K562 (cell line): Measurements from ENCODE around the gene PIK3CA. TPM values are rescaled to one million over a fixed set of nuclear protein-coding genes. Genes with fewer than 3 reads are reported as not detected.

Experiments
- ATAC-seq: fragments of 200-7000 bp; cut with Tn5 transposase; 3 replicates; pipeline ENCODE4 v1.9.1; 2020; ENCODE audit warnings: moderate library complexity
- BruUV-seq: library from RNA; stranded (reverse); fragments of 400-500 nt; replicated peaks from 2 replicates; lab custom pipeline; 2021; lab: Mats Ljungman, UMichigan
- CTCF ChIA-PET: fragments of 300-600 bp; formaldehyde crosslinking; extraction: SDS; loops from one replicate; lab custom pipeline; 2021; ENCODE audit warnings: low intra/inter-chr PET ratio; lab: Yijun Ruan, JAX
- POLR2A ChIA-PET: fragments of 300-600, 350-650 bp; sonication (Branson Sonifier 250); formaldehyde crosslinking; extraction: SDS; loops from one replicate; lab custom pipeline; 2021; ENCODE audit warnings: antibody characterized with exemption, inconsistent platforms; lab: Yijun Ruan, JAX
- DNase-seq, 4 experiments: peaks; one replicate each; pipeline versions ENCODE4 v3.0.0 to v3.0.0-alpha.2; 2011 to 2018; ENCODE audit warnings: low spot score in 3 of 4, mixed read lengths in 3 of 4; ENCODE audit errors: extremely low read depth in 1 of 4
- FAIRE-seq: peaks from 2 replicates; lab custom pipeline; 2011; peaks lifted over from hg19 to GRCh38; lab: Jason Lieb, UNC
- H2AFZ ChIP-seq: 2 replicates; pipeline ENCODE4 v1.6.0; 2011; ENCODE audit warnings: low read depth, low read length, control low read depth, inconsistent platforms
- H3K27ac ChIP-seq: fragments of 200-600 bp; 3 replicates; pipeline ENCODE4 v1.8.0; 2011; ENCODE audit warnings: low read depth, mild to moderate bottlenecking, control low read depth, inconsistent platforms, low read length, moderate library complexity, mixed read lengths; ENCODE audit errors: extremely low read depth
- H3K27me3 ChIP-seq, 2 experiments: fragments of 300-600 bp in 1 of 2; 2 replicates in 1 of 2; 3 replicates in 1 of 2; pipeline versions ENCODE4 v1.6.0 to v1.8.0; 2011; ENCODE audit warnings: inconsistent platforms in 2 of 2, low read length in 2 of 2, mild to moderate bottlenecking in 1 of 2, mixed read lengths in 1 of 2, moderate library complexity in 1 of 2; ENCODE audit not compliant: control insufficient read depth in 2 of 2, insufficient read depth in 2 of 2
- H3K36me3 ChIP-seq: fragments of 300-600 bp; 3 replicates; pipeline ENCODE4 v1.8.0; 2011; ENCODE audit warnings: mild to moderate bottlenecking, low read length, inconsistent platforms; ENCODE audit not compliant: control insufficient read depth, insufficient read depth
- H3K4me1 ChIP-seq, 2 experiments: fragments of 200-600 bp in 1 of 2; replicated peaks in 1 of 2; 2 replicates in 1 of 2; 3 replicates in 1 of 2; pipeline versions ENCODE4 v1.5.1 to v1.8.0; 2011; ENCODE audit warnings: inconsistent platforms in 2 of 2, low read length in 2 of 2, mild to moderate bottlenecking in 1 of 2, mixed read lengths in 1 of 2, moderate library complexity in 1 of 2; ENCODE audit not compliant: control insufficient read depth in 2 of 2, insufficient read depth in 2 of 2
- H3K4me2 ChIP-seq: 2 replicates; pipeline ENCODE4 v1.6.1; 2011; ENCODE audit warnings: low read length, control low read depth, inconsistent platforms, mixed read lengths; ENCODE audit not compliant: insufficient read depth
- H3K4me3 ChIP-seq: fragments of 200-600 bp; sonication (generic), shearing (Covaris generic); 2 replicates; pipeline ENCODE4 v1.5.1; 2016; ENCODE audit warnings: control low read depth, inconsistent platforms
- H3K79me2 ChIP-seq: fragments of 200-600 bp; 3 replicates; pipeline ENCODE4 v1.8.0; 2011; ENCODE audit warnings: low read length, inconsistent platforms; ENCODE audit not compliant: control insufficient read depth, insufficient read depth
- H3K9ac ChIP-seq, 2 experiments: 2 replicates each; pipeline versions ENCODE4 v1.6.0 to v1.6.1; 2011; ENCODE audit warnings: low read depth in 2 of 2, low read length in 2 of 2, control low read depth in 1 of 2, inconsistent platforms in 1 of 2, mild to moderate bottlenecking in 1 of 2, mixed read lengths in 1 of 2; ENCODE audit not compliant: insufficient read depth in 1 of 2
- H3K9me1 ChIP-seq: one replicate; pipeline ENCODE4 v1.6.0; 2011; ENCODE audit warnings: inconsistent platforms, mild to moderate bottlenecking, low read length, moderate library complexity; ENCODE audit not compliant: control insufficient read depth, insufficient read depth
- H3K9me3 ChIP-seq: replicated peaks from 2 replicates; pipeline ENCODE4 v1.5.1; 2011; ENCODE audit warnings: low read depth, low read length, inconsistent platforms; ENCODE audit not compliant: control insufficient read depth, insufficient read depth
- H4K20me1 ChIP-seq: replicated peaks from 2 replicates; pipeline ENCODE4 v1.6.1; 2011; ENCODE audit warnings: low read length, inconsistent platforms, mixed read lengths; ENCODE audit not compliant: control insufficient read depth, insufficient read depth
- C11orf30 ChIP-seq: fragments of 450-650 bp; IDR thresholded peaks from 2 replicates; pipeline ENCODE4 v1.6.1; 2016; ENCODE audit warnings: low read depth, mild to moderate bottlenecking
- CHD2 ChIP-seq: IDR thresholded peaks from 2 replicates; pipeline ENCODE4 v1.6.1; 2011; ENCODE audit warnings: low read depth, low read length
- FOXM1 ChIP-seq, 2 experiments: fragments of 450-650 bp in 1 of 2; sonication (generic) in 1 of 2; formaldehyde crosslinking in 1 of 2; IDR thresholded peaks; 2 replicates each; pipeline versions ENCODE4 v1.6.1 to v1.9.0; 2017 to 2022; ENCODE audit warnings: low read depth in 2 of 2, mild to moderate bottlenecking in 2 of 2, missing genetic modification reagents in 1 of 2, moderate library complexity in 1 of 2
- RCOR1 ChIP-seq, 2 experiments: IDR thresholded peaks; 2 replicates each; pipeline ENCODE4 v1.6.1; 2012; ENCODE audit warnings: low read depth in 2 of 2, low read length in 2 of 2, borderline replicate concordance in 1 of 2, improper control_type of control experiment in 1 of 2
- ZNF76 ChIP-seq: fragments of 250-450 bp; sonication (Bioruptor Pico); IDR thresholded peaks from 2 replicates; pipeline ENCODE4 v1.4.0; 2020; ENCODE audit warnings: mild to moderate bottlenecking, moderate library complexity, borderline replicate concordance
- ZZZ3 ChIP-seq: fragments of 450-650 bp; IDR thresholded peaks from 2 replicates; pipeline ENCODE4 v1.6.1; 2016; ENCODE audit warnings: antibody characterized with exemption, mild to moderate bottlenecking, moderate library complexity
- in situ Hi-C: fragments of 300-500 bp; cut with MboI; formaldehyde crosslinking; loops from 4 replicates; pipeline ENCODE4 v1.15.0; 2018; ENCODE audit warnings: inconsistent platforms, mixed read lengths
- intact Hi-C: fragments of 100-400 bp; cut with micrococcal nuclease; formaldehyde crosslinking; loops from 2 replicates; pipeline ENCODE4 v1.14.2; 2022
- polyA plus RNA-seq, 8 experiments: library from polyadenylated mRNA; depleted of rRNA in 4 of 8; stranded (reverse) in 5 of 8; unstranded in 3 of 8; fragments of >200 nt; fragmentation: Nextera tagmentation in 2 of 8; fragmentation: Illumina TruSeq in 1 of 8; extraction: Ambion mirVana in 2 of 8; extraction: Trizol in 1 of 8; gene quantifications; 2 replicates each; pipeline versions ENCODE4 v1.2.1 to v1.2.3, GENCODE V29; 2011 to 2014; ENCODE audit warnings: inconsistent platforms in 1 of 8, missing spikeins in 1 of 8
- total RNA-seq, 7 experiments: library from RNA; depleted of rRNA in 6 of 7; stranded (reverse); fragments of >200 nt in 6 of 7; fragmentation: Illumina TruSeq in 2 of 7; extraction: Trizol in 2 of 7; gene quantifications; 2 replicates each; pipeline versions ENCODE4 v1.2.1 to v1.2.3, GENCODE V29; 2011 to 2021; ENCODE audit warnings: low replicate concordance in 1 of 7
- TF ChIP-seq, protein P1 (sequence below): sonication (generic); formaldehyde crosslinking; IDR thresholded peaks from 2 replicates; pipeline ENCODE4 v1.8.1; 2023; ENCODE audit warnings: mild to moderate bottlenecking, missing genetic modification reagents, moderate library complexity
- TF ChIP-seq, protein P2 (sequence below): fragments of 200-800 bp; sonication (Bioruptor generic); IDR thresholded peaks from 2 replicates; pipeline ENCODE4 v1.6.1; 2016; ENCODE audit warnings: missing genetic modification characterization, missing compliant biosample characterization
- TF ChIP-seq, protein P3 (sequence below): sonication (generic); formaldehyde crosslinking; IDR thresholded peaks from 2 replicates; pipeline ENCODE4 v1.8.0; 2022; ENCODE audit warnings: mild to moderate bottlenecking, missing genetic modification reagents
- TF ChIP-seq, protein P4 (sequence below): fragments of 450-650 bp; IDR thresholded peaks from 2 replicates; pipeline ENCODE4 v1.6.1; 2016; ENCODE audit warnings: antibody characterized with exemption
- TF ChIP-seq, protein P5 (sequence below): fragments of 450-650 bp; formaldehyde crosslinking; IDR thresholded peaks from 2 replicates; pipeline ENCODE4 v1.4.0; 2020; ENCODE audit warnings: mild to moderate bottlenecking, moderate library complexity

Gene PIK3CA
- total and polyA plus RNA-seq, 9 of the 15 experiments (the other 6 are each of a cell fraction or from before 2014, with no cell fraction given) = 3.8 to 19.4 (median 10.8) TPM

DNA sequence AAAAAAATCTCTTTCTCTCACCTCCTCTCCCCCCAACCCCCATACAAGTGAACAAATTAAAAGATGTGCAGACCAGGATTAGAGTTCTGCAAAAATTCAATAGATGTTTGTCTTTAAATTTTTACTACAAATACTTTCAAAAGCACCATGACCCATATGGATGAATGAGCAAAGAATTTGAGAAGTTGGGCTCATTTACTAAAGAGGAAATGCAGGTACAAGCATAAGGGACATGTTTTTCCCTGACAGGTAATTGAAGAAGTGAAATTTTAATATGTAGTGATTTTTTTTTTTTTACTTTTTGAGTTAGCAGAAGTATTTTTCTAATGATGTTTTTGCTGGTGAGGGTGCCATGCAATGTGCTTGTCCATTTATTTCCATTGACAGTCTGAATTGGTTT, 15.3 kb downstream of the PIK3CA start:
- in situ Hi-C loops = no loop called here
- Histone ChIP-seq H3K9me1 (no peaks in the 10 kb centered on the region), H3K4me3 (no peak overlapping the region), H4K20me1 (peaks cover 5% of the 10 kb centered on the region; the same call in 1 of the 2 replicates), H3K9me3 (no peaks in the 10 kb centered on the region), H3K27me3 (no peaks in the 10 kb centered on the region), H3K4me2 (no peak overlapping the region), H3K36me3 (peaks cover 5% of the 10 kb centered on the region; the same call in 2 of the 3 replicates), H3K9ac (no peak overlapping the region), H3K4me1 (no peaks in the 10 kb centered on the region; a peak in 2 of 5 replicates)
- ATAC-seq (no peak), FAIRE-seq (no peak), DNase-seq (no peak)
- intact Hi-C loops = no loop called here
- ChIA-PET POLR2A (no interaction called here), CTCF (no interaction called here)
- no peak for TF ChIP-seq ZNF76
- TF ChIP-seq, protein P1, sequence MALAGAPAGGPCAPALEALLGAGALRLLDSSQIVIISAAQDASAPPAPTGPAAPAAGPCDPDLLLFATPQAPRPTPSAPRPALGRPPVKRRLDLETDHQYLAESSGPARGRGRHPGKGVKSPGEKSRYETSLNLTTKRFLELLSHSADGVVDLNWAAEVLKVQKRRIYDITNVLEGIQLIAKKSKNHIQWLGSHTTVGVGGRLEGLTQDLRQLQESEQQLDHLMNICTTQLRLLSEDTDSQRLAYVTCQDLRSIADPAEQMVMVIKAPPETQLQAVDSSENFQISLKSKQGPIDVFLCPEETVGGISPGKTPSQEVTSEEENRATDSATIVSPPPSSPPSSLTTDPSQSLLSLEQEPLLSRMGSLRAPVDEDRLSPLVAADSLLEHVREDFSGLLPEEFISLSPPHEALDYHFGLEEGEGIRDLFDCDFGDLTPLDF (CRISPR knock-in tag) = no peak
- TF ChIP-seq C11orf30 = no peak
- no peak for TF ChIP-seq FOXM1 (IDR thresholded peaks at IDR 0.05; ENCODE audit: low read depth)
- no peak for TF ChIP-seq FOXM1 (CRISPR knock-in tag; IDR thresholded peaks at IDR 0.05; ENCODE audit: low read depth)
- TF ChIP-seq, protein P2, sequence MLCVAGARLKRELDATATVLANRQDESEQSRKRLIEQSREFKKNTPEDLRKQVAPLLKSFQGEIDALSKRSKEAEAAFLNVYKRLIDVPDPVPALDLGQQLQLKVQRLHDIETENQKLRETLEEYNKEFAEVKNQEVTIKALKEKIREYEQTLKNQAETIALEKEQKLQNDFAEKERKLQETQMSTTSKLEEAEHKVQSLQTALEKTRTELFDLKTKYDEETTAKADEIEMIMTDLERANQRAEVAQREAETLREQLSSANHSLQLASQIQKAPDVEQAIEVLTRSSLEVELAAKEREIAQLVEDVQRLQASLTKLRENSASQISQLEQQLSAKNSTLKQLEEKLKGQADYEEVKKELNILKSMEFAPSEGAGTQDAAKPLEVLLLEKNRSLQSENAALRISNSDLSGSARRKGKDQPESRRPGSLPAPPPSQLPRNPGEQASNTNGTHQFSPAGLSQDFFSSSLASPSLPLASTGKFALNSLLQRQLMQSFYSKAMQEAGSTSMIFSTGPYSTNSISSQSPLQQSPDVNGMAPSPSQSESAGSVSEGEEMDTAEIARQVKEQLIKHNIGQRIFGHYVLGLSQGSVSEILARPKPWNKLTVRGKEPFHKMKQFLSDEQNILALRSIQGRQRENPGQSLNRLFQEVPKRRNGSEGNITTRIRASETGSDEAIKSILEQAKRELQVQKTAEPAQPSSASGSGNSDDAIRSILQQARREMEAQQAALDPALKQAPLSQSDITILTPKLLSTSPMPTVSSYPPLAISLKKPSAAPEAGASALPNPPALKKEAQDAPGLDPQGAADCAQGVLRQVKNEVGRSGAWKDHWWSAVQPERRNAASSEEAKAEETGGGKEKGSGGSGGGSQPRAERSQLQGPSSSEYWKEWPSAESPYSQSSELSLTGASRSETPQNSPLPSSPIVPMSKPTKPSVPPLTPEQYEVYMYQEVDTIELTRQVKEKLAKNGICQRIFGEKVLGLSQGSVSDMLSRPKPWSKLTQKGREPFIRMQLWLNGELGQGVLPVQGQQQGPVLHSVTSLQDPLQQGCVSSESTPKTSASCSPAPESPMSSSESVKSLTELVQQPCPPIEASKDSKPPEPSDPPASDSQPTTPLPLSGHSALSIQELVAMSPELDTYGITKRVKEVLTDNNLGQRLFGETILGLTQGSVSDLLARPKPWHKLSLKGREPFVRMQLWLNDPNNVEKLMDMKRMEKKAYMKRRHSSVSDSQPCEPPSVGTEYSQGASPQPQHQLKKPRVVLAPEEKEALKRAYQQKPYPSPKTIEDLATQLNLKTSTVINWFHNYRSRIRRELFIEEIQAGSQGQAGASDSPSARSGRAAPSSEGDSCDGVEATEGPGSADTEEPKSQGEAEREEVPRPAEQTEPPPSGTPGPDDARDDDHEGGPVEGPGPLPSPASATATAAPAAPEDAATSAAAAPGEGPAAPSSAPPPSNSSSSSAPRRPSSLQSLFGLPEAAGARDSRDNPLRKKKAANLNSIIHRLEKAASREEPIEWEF (CRISPR knock-in tag) = no peak
- TF ChIP-seq, protein P3, sequence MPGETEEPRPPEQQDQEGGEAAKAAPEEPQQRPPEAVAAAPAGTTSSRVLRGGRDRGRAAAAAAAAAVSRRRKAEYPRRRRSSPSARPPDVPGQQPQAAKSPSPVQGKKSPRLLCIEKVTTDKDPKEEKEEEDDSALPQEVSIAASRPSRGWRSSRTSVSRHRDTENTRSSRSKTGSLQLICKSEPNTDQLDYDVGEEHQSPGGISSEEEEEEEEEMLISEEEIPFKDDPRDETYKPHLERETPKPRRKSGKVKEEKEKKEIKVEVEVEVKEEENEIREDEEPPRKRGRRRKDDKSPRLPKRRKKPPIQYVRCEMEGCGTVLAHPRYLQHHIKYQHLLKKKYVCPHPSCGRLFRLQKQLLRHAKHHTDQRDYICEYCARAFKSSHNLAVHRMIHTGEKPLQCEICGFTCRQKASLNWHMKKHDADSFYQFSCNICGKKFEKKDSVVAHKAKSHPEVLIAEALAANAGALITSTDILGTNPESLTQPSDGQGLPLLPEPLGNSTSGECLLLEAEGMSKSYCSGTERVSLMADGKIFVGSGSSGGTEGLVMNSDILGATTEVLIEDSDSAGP = no peak
- TF ChIP-seq, protein P4, sequence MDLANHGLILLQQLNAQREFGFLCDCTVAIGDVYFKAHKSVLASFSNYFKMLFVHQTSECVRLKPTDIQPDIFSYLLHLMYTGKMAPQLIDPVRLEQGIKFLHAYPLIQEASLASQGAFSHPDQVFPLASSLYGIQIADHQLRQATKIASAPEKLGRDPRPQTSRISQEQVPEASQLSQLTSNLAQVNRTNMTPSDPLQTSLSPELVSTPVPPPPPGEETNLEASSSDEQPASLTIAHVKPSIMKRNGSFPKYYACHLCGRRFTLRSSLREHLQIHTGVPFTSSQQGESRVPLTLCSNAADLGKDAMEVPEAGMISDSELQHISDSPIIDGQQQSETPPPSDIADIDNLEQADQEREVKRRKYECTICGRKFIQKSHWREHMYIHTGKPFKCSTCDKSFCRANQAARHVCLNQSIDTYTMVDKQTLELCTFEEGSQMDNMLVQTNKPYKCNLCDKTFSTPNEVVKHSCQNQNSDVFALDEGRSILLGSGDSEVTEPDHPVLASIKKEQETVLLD = no peak
- TF ChIP-seq ZZZ3 = no peak
- TF ChIP-seq CHD2 = no peak
- no peak for TF ChIP-seq RCOR1 (IDR thresholded peaks at IDR 0.05; ENCODE audit: borderline replicate concordance in 1 of 2, low read depth in 2 of 2, low read length in 2 of 2)
- TF ChIP-seq, protein P5, sequence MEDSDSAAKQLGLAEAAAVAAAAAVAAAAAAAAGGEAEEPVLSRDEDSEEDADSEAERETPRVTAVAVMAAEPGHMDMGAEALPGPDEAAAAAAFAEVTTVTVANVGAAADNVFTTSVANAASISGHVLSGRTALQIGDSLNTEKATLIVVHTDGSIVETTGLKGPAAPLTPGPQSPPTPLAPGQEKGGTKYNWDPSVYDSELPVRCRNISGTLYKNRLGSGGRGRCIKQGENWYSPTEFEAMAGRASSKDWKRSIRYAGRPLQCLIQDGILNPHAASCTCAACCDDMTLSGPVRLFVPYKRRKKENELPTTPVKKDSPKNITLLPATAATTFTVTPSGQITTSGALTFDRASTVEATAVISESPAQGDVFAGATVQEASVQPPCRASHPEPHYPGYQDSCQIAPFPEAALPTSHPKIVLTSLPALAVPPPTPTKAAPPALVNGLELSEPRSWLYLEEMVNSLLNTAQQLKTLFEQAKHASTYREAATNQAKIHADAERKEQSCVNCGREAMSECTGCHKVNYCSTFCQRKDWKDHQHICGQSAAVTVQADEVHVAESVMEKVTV = no peak
- TF ChIP-seq, all 486 proteins: peak for 0
- no peak overlapping the region for H2AFZ ChIP-seq
- no peak overlapping the region for H3K27ac ChIP-seq
- H3K79me2 ChIP-seq = peaks cover 51% of the 10 kb centered on the region
- no TSS peak for BruUV-seq
